Erythroblast (primary cell): Measurements from ENCODE around the gene RTF2.

Experiments
- GATA1 ChIP-seq: IDR thresholded peaks from 2 replicates; pipeline ENCODE4 v1.6.1; 2011; ENCODE audit warnings: low read depth, mild to moderate bottlenecking, control low read depth, low read length, moderate library complexity
- POLR2A ChIP-seq: IDR thresholded peaks from 2 replicates; pipeline ENCODE4 v1.6.1; 2011; ENCODE audit warnings: mild to moderate bottlenecking, low read length

GRCh38 chr20:56537997-56538396 lies 69.6 kb downstream of the RTF2 start:
- TF ChIP-seq POLR2A = no peak
- no peak for TF ChIP-seq GATA1
